NCI-H1105 (cell line): ENCODE measurements around the gene RAE1.
A peak's percentile ranks its signal among the peaks of the same experiment; 100 is the strongest.

ENCODE experiments used
- DNase-seq: peaks from one replicate; lab custom pipeline; 2025; lab: John Stamatoyannopoulos, UW

The RAE1 gene

GRCh38 chr20:57372157-57372556 is 21.1 kb downstream of the RAE1 start:
- no peak for DNase-seq

GRCh38 chr20:57372581-57373350 is 21.7 kb downstream of the RAE1 start:
- no peak for DNase-seq

- DNase-seq: no peak
Measured at GRCh38 chr20:57374343-57374930, 23.4 kb downstream of the RAE1 start.

- DNase-seq: no peak
Measured at GRCh38 chr20:57374931-57375651, 24.0 kb downstream of the RAE1 start.

- DNase-seq: no peak
Measured at GRCh38 chr20:57375652-57376230, 24.7 kb downstream of the RAE1 start.

- DNase-seq: no peak
Measured at GRCh38 chr20:57377350-57377749, 26.3 kb downstream of the RAE1 start.

- no peak for DNase-seq
Measured at GRCh38 chr20:57378107-57378506, 27.1 kb downstream of the RAE1 start.

GRCh38 chr20:57378646-57379262 is 27.7 kb downstream of the RAE1 start:
- no peak for DNase-seq

- no peak for DNase-seq
Measured at GRCh38 chr20:57379263-57379647, 28.2 kb downstream of the RAE1 start.

GRCh38 chr20:57380081-57380750 is 29.2 kb downstream of the RAE1 start:
- DNase-seq: no peak

GRCh38 chr20:57381596-57382503 is 30.8 kb downstream of the RAE1 start:
- DNase-seq: peak; percentile 42

- DNase-seq: no peak
Measured at GRCh38 chr20:57382516-57382915, 31.5 kb downstream of the RAE1 start.

- no peak for DNase-seq
Measured at GRCh38 chr20:57383447-57384347, 32.6 kb downstream of the RAE1 start.

- DNase-seq: no peak
Measured at GRCh38 chr20:57384486-57384885, 33.4 kb downstream of the RAE1 start.

GRCh38 chr20:57384953-57385761 is 34.1 kb downstream of the RAE1 start:
- DNase-seq: no peak

GRCh38 chr20:57385940-57386339 is 34.9 kb downstream of the RAE1 start:
- no peak for DNase-seq

- DNase-seq: no peak
Measured at GRCh38 chr20:57386762-57387161, 35.7 kb downstream of the RAE1 start.

GRCh38 chr20:57387463-57387862 is 36.4 kb downstream of the RAE1 start:
- no peak for DNase-seq

- no peak for DNase-seq
Measured at GRCh38 chr20:57387945-57388371, 36.9 kb downstream of the RAE1 start.
